Keratinocyte (primary cell): ENCODE results near the gene RDH5.

Experiments used
- EZH2 ChIP-seq: IDR thresholded peaks from one replicate; pipeline ENCODE4 v1.6.1; 2012; ENCODE audit warnings: inconsistent platforms, mild to moderate bottlenecking, low read length, moderate library complexity
- TF ChIP-seq, protein P1 (sequence below), 3 experiments: IDR thresholded peaks in 1 of 3; conservative IDR thresholded peaks in 1 of 3; optimal IDR thresholded peaks in 1 of 3; 2 replicates in 2 of 3; 3 replicates in 1 of 3; pipeline versions ENCODE3 to v1.5.1; 2011; ENCODE audit warnings: low read length in 3 of 3, mild to moderate bottlenecking in 3 of 3, moderate library complexity in 2 of 3, control low read depth in 1 of 3, inconsistent platforms in 1 of 3; ENCODE audit not compliant: insufficient read depth in 2 of 3; ENCODE audit errors: extremely low read depth in 1 of 3

GRCh38 chr12:55712700-55713415 is 7.3 kb upstream of the RDH5 start:
- TF ChIP-seq, protein P1, sequence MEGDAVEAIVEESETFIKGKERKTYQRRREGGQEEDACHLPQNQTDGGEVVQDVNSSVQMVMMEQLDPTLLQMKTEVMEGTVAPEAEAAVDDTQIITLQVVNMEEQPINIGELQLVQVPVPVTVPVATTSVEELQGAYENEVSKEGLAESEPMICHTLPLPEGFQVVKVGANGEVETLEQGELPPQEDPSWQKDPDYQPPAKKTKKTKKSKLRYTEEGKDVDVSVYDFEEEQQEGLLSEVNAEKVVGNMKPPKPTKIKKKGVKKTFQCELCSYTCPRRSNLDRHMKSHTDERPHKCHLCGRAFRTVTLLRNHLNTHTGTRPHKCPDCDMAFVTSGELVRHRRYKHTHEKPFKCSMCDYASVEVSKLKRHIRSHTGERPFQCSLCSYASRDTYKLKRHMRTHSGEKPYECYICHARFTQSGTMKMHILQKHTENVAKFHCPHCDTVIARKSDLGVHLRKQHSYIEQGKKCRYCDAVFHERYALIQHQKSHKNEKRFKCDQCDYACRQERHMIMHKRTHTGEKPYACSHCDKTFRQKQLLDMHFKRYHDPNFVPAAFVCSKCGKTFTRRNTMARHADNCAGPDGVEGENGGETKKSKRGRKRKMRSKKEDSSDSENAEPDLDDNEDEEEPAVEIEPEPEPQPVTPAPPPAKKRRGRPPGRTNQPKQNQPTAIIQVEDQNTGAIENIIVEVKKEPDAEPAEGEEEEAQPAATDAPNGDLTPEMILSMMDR (optimal IDR thresholded peaks at IDR 0.05 in 1 of 3, IDR thresholded peaks at IDR 0.05 in 1 of 3, conservative IDR thresholded peaks at IDR 0.05 in 1 of 3; ENCODE audit: extremely low read depth in 1 of 3, insufficient read depth in 2 of 3, low read length in 3 of 3) = no peak
- TF ChIP-seq EZH2 = no peak
